ENCODE measurements around the gene PLD1.

Gene PLD1

GRCh38 chr3:171561596-171562323, 248.5 kb downstream of the PLD1 start:
- DNase-seq (ENCODE audit: low read depth): no peak

- DNase-seq (ENCODE audit: low read depth): no peak
Measured at GRCh38 chr3:171559586-171559985, 250.7 kb downstream of the PLD1 start.

DNA sequence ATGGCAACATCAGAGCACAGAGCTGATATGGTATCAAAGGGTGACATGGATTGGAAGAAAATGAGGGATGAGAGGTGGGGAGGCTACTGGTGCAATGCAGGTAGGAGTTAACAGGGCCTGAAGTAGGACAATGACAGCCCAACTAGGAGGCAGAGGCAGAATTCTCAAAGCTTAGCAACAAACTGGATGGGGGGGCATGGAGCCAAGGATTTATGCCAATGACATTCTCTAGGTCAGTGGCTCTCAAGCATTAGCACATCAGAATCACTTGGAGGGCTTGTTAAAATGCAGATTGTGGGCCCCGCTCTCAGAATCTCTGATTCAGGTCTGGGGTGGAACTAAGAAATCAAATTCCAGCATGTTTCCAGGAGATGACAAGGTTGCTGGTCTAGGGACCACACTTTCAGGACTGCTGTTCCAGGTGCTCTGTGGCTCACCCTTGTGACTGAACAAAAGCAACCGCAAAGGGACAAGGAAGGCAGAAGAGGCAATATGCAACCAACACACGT, 252.0 kb downstream of the PLD1 start:
- DNase-seq (ENCODE audit: low read depth): no peak

- DNase-seq (ENCODE audit: low read depth): no peak
Measured at GRCh38 chr3:171557173-171557572, 253.1 kb downstream of the PLD1 start.

DNA sequence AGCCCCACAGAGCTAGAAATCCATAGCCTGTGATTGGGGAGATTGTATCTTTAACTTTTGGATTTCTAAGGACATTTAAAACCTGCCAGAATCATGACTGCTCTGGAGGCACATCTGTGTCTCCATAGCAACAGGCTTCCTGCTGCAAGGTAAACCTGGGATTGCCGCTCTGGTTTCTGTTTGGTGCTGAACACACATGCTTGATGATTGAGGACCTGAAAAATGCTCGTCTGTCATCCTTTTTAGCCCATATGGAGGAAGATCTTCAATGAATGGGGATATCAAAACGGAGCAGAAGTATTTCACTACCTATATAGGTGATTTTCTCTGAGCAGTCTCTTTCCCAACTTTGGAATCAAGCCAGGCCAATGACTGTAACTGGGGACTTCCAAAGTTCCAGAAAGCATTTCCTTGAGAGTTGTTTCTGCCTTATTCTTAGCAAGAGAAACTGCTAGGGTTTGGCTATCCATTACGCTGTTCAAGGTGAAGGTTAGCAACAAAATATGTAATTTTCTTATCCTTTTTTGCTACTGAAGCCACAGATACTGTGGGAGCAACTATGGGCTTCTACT, 253.6 kb downstream of the PLD1 start:
- no peak for DNase-seq (ENCODE audit: low read depth)

- DNase-seq (ENCODE audit: low read depth): no peak
Measured at GRCh38 chr3:171556148-171556547, 254.1 kb downstream of the PLD1 start.

- DNase-seq (ENCODE audit: low read depth): no peak
Measured at GRCh38 chr3:171553086-171553485, 257.2 kb downstream of the PLD1 start.

DNA sequence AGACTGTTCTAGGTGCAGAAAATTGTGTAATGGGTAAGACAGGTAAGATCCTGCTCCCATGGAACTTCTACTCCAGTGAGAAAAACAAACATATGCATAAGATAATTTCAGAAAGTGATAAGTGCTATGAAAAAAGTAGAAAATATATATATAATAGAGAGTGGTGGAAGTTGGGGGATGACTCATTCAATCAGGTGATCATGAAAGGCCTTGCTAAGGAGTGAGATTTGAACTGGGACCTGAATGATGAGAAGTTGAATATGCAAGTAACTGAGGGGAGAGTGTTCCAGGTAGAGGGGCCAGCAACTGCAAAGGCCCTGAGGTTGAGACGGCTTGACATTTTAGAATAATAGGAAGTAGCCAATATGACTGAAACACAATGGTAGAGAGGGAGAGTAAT, 257.8 kb downstream of the PLD1 start:
- no peak for DNase-seq (ENCODE audit: low read depth)

- DNase-seq (ENCODE audit: low read depth): no peak
Measured at GRCh38 chr3:171551296-171551695, 259.0 kb downstream of the PLD1 start.

All from stimulated activated CD4-positive, alpha-beta T cell treated with anti-CD3 and anti-CD28 coated beads, Interleukin-2, amount 100 ng/mL, for 4 hours (primary cell).